Measurements from ENCODE around the gene ZNF768.

- TF ChIP-seq EZH2phosphoT487 (IDR thresholded peaks at IDR 0.05), result no peak
- TF ChIP-seq, protein P1, sequence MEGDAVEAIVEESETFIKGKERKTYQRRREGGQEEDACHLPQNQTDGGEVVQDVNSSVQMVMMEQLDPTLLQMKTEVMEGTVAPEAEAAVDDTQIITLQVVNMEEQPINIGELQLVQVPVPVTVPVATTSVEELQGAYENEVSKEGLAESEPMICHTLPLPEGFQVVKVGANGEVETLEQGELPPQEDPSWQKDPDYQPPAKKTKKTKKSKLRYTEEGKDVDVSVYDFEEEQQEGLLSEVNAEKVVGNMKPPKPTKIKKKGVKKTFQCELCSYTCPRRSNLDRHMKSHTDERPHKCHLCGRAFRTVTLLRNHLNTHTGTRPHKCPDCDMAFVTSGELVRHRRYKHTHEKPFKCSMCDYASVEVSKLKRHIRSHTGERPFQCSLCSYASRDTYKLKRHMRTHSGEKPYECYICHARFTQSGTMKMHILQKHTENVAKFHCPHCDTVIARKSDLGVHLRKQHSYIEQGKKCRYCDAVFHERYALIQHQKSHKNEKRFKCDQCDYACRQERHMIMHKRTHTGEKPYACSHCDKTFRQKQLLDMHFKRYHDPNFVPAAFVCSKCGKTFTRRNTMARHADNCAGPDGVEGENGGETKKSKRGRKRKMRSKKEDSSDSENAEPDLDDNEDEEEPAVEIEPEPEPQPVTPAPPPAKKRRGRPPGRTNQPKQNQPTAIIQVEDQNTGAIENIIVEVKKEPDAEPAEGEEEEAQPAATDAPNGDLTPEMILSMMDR (IDR thresholded peaks at IDR 0.05), result no peak
Observed at GRCh38 chr16:30523768-30524574, 2.4 kb downstream of the ZNF768 start.

Data from neural progenitor cell (in vitro differentiated cells).